PC-9 (cell line): ENCODE measurements around the gene SBF2. TPM values are rescaled to one million over a fixed set of nuclear protein-coding genes. Genes with fewer than 3 reads are reported as not detected.
A peak's percentile ranks its signal among the peaks of the same experiment; 100 is the strongest.

Experiments used
- BruUV-seq: library from RNA; stranded (reverse); fragments of 400-500 nt; replicated peaks from 2 replicates; lab custom pipeline; 2021; lab: Mats Ljungman, UMichigan
- CTCF ChIA-PET: fragments of 300-600 bp; sonication (Branson Sonifier 250); formaldehyde crosslinking; loops from one replicate; lab custom pipeline; 2022; ENCODE audit warnings: antibody characterized with exemption; lab: Charles Lee
- POLR2A ChIA-PET: fragments of 300-600 bp; sonication (Branson Sonifier 250); formaldehyde crosslinking; loops from one replicate; lab custom pipeline; 2022; ENCODE audit warnings: antibody characterized with exemption; ENCODE audit not compliant: unreplicated experiment; lab: Charles Lee
- DNase-seq, 2 experiments: peaks; one replicate each; pipeline versions ENCODE4 v3.0.0 to v3.0.0-alpha.2; 2015 to 2022; ENCODE audit warnings: mixed read lengths in 1 of 2
- H2AFZ ChIP-seq: fragments of 200-600 bp; sonication (generic); 2 replicates; pipeline ENCODE4 v1.8.1; 2017; ENCODE audit warnings: antibody characterized with exemption
- H3F3A ChIP-seq: fragments of 200-600 bp; sonication (generic); 2 replicates; pipeline ENCODE4 v1.8.1; 2017; ENCODE audit warnings: antibody characterized with exemption, mild to moderate bottlenecking, low read depth; ENCODE audit not compliant: insufficient read depth
- H3K27ac ChIP-seq: fragments of 200-600 bp; sonication (generic); 2 replicates; pipeline ENCODE4 v1.6.1; 2016; ENCODE audit warnings: mixed run types
- H3K27me3 ChIP-seq: fragments of 200-600 bp; sonication (generic); 2 replicates; pipeline ENCODE4 v1.6.1; 2016; ENCODE audit warnings: low read depth, mixed run types; ENCODE audit not compliant: insufficient read depth
- H3K36me3 ChIP-seq: fragments of 200-600 bp; sonication (generic); 2 replicates; pipeline ENCODE4 v1.6.1; 2016; ENCODE audit warnings: low read depth, mixed run types
- H3K4me1 ChIP-seq: fragments of 200-600 bp; sonication (generic); replicated peaks from 2 replicates; pipeline ENCODE4 v1.6.1; 2016; ENCODE audit warnings: mixed run types; ENCODE audit not compliant: insufficient read depth
- H3K4me2 ChIP-seq: fragments of 200-600 bp; sonication (generic); 2 replicates; pipeline ENCODE4 v1.6.1; 2017; ENCODE audit warnings: mixed run types
- H3K4me3 ChIP-seq: fragments of 200-600 bp; sonication (generic); 2 replicates; pipeline ENCODE4 v1.6.1; 2016; ENCODE audit warnings: mixed run types
- H3K79me2 ChIP-seq: fragments of 200-600 bp; sonication (generic); 2 replicates; pipeline ENCODE4 v1.6.1; 2017; ENCODE audit warnings: low read depth, mixed run types
- H3K9me2 ChIP-seq: fragments of 200-600 bp; sonication (generic); 2 replicates; pipeline ENCODE4 v1.8.1; 2017; ENCODE audit warnings: mild to moderate bottlenecking; ENCODE audit not compliant: insufficient read depth
- H3K9me3 ChIP-seq: fragments of 200-600 bp; sonication (generic); 2 replicates; pipeline ENCODE4 v1.8.1; 2016; ENCODE audit warnings: low read depth; ENCODE audit not compliant: insufficient read depth
- H4K20me1 ChIP-seq: fragments of 200-600 bp; sonication (generic); 2 replicates; pipeline ENCODE4 v1.8.1; 2017; ENCODE audit not compliant: insufficient read depth
- EZH2 ChIP-seq: fragments of 200-600 bp; sonication (generic); IDR thresholded peaks from 2 replicates; pipeline ENCODE4 v1.8.0; 2017; ENCODE audit warnings: antibody characterized with exemption, low read depth
- intact Hi-C: fragments of 100-400 bp; cut with micrococcal nuclease; formaldehyde crosslinking; loops from one replicate; pipeline ENCODE4 v1.10.0; 2022; ENCODE audit not compliant: unreplicated experiment
- total RNA-seq: library from RNA; stranded (reverse); gene quantifications from 2 replicates; pipeline ENCODE4 v1.2.3, GENCODE V29; 2021
- TF ChIP-seq, protein P1 (sequence below): fragments of 200-600 bp; sonication (generic); conservative IDR thresholded peaks from 2 replicates; pipeline ENCODE4 v1.6.1; 2017; ENCODE audit warnings: mixed run types, antibody characterized with exemption, mild to moderate bottlenecking, moderate library complexity

Gene SBF2
- total RNA-seq, 1 experiment from 2014 or later = 18.6 TPM

DNA sequence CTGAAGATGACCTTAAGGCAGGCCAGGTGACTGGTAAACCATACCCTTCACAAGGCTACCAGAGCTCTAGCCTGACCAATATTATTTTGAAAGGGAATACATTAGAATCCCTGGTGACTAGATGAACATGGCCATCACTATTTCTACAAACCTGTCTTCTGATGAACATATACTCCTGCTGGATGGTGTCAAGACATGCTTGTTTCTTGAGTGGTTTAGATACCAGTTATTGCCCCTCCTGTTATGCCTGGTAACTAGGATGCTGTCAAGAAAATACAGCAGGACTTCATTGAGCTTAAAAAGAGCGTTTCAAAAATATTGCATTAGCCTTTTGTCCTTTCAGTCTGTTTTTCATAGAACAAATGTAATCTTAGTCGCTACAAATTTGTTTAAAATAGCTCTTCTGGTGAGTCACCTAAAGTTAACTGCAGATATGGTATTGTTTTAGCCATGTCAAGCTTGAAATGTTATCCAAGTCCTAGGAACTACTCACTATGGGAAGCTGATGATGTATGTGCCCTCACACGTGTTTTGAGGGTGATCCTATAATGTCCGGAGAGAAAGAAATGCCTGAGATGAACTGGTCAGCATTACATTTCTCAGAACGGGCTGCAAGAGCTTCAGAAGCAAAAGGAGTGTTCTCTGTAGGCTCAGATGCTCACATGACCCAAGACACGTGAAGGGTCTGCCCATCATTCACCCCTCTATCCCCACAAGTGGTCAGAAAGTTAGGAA, 31.4 kb upstream of the SBF2 start:
- no peak for TF ChIP-seq EZH2
- TF ChIP-seq, protein P1, sequence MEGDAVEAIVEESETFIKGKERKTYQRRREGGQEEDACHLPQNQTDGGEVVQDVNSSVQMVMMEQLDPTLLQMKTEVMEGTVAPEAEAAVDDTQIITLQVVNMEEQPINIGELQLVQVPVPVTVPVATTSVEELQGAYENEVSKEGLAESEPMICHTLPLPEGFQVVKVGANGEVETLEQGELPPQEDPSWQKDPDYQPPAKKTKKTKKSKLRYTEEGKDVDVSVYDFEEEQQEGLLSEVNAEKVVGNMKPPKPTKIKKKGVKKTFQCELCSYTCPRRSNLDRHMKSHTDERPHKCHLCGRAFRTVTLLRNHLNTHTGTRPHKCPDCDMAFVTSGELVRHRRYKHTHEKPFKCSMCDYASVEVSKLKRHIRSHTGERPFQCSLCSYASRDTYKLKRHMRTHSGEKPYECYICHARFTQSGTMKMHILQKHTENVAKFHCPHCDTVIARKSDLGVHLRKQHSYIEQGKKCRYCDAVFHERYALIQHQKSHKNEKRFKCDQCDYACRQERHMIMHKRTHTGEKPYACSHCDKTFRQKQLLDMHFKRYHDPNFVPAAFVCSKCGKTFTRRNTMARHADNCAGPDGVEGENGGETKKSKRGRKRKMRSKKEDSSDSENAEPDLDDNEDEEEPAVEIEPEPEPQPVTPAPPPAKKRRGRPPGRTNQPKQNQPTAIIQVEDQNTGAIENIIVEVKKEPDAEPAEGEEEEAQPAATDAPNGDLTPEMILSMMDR = no peak
- Histone ChIP-seq H3K9me2 (no peaks in the 10 kb centered on the region), H4K20me1 (no peaks in the 10 kb centered on the region), H3K36me3 (no peaks in the 10 kb centered on the region), H2AFZ (no peak overlapping the region), H3K27ac (no peak overlapping the region), H3K79me2 (no peaks in the 10 kb centered on the region), H3K9me3 (no peaks in the 10 kb centered on the region), H3F3A (peaks cover 15% of the 10 kb centered on the region), H3K4me1 (peaks cover 55% of the 10 kb centered on the region), H3K27me3 (no peaks in the 10 kb centered on the region), H3K4me3 (no peak overlapping the region), H3K4me2 (0 out of 2 replicates have a peak overlapping the region, but pooled peaks have one; percentile 26)
- BruUV-seq = no TSS peak
- intact Hi-C loops = no loop called here
- ChIA-PET CTCF (interaction anchor here (0.6 to 0.8 kb wide), 3 partner anchors 15 to 865 kb away, joined by 3 read pairs; partner anchors contain the start of gene ZNF143), POLR2A (interaction anchor here (1.1 kb wide), 1 partner anchor 22 kb away, joined by 5 read pairs; no protein-coding TSS in a partner anchor)
- DNase-seq = no peak

DNA sequence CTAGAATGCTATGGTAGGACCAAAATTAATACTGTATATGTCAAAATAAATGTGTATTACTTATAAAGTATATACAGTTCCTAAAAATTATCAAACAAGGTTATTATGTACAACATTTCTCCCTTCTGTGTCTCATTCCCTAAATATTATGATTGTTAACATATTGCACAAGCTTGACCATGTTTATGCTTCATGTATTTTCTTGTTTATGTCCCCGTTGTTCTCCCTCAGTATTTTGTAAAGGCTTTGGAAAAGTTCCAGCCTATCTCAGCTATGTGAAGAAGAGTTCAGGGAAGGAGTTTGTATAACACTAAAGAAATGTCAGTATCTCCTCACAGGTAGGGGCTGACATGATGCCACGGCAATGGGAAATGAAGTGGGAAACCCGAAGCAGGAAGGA, 30.5 kb upstream of the SBF2 start:
- Histone ChIP-seq H3K36me3 (no peaks in the 10 kb centered on the region), H3K4me2 (no peak overlapping the region), H4K20me1 (no peaks in the 10 kb centered on the region), H3K9me2 (no peaks in the 10 kb centered on the region), H3F3A (peaks cover 15% of the 10 kb centered on the region), H3K4me1 (peaks cover 55% of the 10 kb centered on the region), H3K27ac (no peak overlapping the region), H2AFZ (no peak overlapping the region), H3K4me3 (no peak overlapping the region), H3K79me2 (no peaks in the 10 kb centered on the region), H3K9me3 (no peaks in the 10 kb centered on the region), H3K27me3 (no peaks in the 10 kb centered on the region)
- TF ChIP-seq EZH2 = no peak
- CTCF ChIA-PET = no interaction called here
- POLR2A ChIA-PET = interaction anchor here (0.6 kb wide), 1 partner anchor 748 kb away, joined by 4 read pairs; no protein-coding TSS in a partner anchor
- DNase-seq = no peak
- BruUV-seq = no TSS peak
- intact Hi-C loops = no loop called here

DNA sequence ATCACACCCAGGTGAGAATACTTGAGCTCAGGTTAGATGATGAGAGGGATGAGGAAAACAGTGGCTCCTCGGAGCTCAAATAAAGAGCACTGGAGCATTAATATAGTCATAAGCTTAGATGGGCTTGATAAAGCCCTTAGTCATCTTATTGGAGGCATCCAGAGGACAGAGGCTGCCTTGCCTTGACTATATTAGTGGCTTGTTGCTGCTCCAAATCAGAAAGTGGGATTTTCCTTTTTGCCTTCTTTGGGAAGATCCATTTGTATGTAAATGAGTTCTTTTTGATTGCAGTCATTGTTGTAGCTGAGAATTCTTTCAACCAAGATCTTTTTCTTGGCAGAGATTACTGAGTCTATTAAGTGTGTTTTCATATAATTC, 29.8 kb upstream of the SBF2 start:
- CTCF ChIA-PET = no interaction called here
- POLR2A ChIA-PET = no interaction called here
- DNase-seq = no peak

More for the DNA sequence above, 29.8 kb upstream of the SBF2 start:
- intact Hi-C loops = loop anchor here (1.0 to 2.0 kb wide), 4 partner anchors 15 to 565 kb away; no protein-coding TSS in a partner anchor
- Histone ChIP-seq H3K79me2 (no peaks in the 10 kb centered on the region), H2AFZ (no peak overlapping the region), H3K4me1 (peaks cover 51% of the 10 kb centered on the region), H3K4me2 (no peak overlapping the region), H3K4me3 (no peak overlapping the region), H3K9me2 (no peaks in the 10 kb centered on the region), H3K36me3 (no peaks in the 10 kb centered on the region), H3K27me3 (no peaks in the 10 kb centered on the region), H3F3A (peaks cover 15% of the 10 kb centered on the region), H4K20me1 (no peaks in the 10 kb centered on the region), H3K9me3 (no peaks in the 10 kb centered on the region), H3K27ac (no peak overlapping the region)
- BruUV-seq = no TSS peak
- TF ChIP-seq EZH2 = no peak
- TF ChIP-seq, protein P1 = no peak
